GDM1 (cell line): ENCODE results near the gene OR10A2.
"Not testable (repeated sequence)": the region's sequence is repeated elsewhere in the genome, so short reads cannot be mapped to it uniquely, and the experiment has no call there.

Source experiments
- DNase-seq: peaks from one replicate; lab custom pipeline; 2025; lab: John Stamatoyannopoulos, UW

Gene OR10A2, protein sequence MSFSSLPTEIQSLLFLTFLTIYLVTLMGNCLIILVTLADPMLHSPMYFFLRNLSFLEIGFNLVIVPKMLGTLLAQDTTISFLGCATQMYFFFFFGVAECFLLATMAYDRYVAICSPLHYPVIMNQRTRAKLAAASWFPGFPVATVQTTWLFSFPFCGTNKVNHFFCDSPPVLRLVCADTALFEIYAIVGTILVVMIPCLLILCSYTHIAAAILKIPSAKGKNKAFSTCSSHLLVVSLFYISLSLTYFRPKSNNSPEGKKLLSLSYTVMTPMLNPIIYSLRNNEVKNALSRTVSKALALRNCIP

DNA sequence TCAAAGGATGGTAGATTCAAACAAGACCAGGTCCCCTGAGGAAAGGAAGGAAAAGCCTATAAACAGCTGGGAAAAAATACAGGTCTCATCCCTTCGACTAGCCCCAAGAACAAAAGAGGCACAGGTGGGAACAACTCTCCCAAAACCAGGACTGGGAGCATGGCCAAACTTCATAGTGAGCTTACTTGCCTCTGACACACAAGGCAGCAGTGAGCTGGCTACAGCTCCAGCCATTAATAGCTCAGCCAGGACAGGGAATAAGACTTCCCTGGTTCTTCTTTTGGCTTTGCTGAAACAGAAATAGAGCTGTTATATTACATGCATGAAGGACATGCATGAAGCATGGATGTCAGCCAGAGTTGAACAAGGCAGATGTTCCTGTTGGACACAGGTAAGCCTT lies at the start of gene OR10A2:
Gene OR10A2, plus strand, starts transcription at position 97 of the 400 bp plus-strand sequence. CDS start 6,698 bp downstream, outside the sequence.
- no peak for DNase-seq

DNA sequence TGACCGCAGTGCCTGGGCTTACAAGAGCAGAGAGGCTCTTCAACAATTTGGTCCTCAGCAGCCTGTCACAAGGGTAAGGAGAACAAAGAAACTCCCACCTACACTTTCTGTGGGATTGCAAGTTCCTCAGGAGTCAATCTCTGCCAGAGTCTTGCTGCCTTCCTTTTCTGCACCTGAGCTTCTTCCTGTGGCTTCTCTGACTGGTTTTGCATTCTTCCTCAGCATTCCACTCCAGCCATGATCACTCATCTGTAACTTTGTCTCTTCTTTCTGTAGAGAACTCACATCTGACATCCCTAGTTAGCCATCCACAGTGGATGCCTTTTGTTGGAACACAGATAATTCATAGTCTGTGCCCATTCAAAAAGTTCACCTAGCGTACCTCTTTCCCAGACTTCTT lies 49.2 kb upstream of the OR10A2 start:
- DNase-seq = no peak

DNA sequence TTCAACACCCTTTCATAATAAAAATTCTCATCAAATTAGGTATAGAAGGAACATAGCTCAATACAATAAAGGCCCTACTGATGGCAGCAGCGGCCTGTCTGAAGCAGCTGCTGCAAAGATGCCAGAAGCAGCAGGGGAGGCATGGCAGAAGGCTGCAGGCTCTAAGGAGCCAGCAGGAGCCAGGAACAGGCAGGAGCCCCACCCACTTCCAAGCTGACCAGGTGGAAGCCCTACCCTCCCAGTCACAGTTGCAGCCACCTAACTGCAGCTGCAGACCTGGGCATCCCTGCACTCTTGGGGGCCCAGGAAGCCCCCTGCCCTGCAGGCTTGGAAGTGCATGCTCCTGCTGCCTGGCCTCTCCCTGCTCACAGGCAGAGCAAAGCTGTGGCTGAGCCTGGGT lies 45.2 kb upstream of the OR10A2 start:
- DNase-seq = no peak

DNA sequence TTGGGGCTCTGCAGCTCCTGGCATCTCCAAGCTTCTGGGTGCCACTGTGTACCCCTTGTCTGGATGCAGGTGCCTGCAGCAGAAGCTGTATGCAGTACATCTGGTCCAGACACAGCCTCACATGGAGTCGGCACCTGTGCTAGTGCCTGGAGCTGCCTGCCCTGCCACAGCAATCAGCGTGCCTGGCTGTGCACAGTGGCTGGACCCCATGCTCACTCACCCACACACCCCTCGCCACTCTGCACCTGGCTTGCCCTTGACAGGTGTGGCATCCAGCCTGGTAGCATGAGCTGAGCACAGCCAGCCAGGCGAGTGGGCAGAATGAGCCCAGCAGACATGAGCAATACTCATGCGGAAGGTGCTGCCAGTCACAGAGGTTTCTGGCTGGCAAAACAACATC lies 43.9 kb upstream of the OR10A2 start:
- no peak for DNase-seq

DNA sequence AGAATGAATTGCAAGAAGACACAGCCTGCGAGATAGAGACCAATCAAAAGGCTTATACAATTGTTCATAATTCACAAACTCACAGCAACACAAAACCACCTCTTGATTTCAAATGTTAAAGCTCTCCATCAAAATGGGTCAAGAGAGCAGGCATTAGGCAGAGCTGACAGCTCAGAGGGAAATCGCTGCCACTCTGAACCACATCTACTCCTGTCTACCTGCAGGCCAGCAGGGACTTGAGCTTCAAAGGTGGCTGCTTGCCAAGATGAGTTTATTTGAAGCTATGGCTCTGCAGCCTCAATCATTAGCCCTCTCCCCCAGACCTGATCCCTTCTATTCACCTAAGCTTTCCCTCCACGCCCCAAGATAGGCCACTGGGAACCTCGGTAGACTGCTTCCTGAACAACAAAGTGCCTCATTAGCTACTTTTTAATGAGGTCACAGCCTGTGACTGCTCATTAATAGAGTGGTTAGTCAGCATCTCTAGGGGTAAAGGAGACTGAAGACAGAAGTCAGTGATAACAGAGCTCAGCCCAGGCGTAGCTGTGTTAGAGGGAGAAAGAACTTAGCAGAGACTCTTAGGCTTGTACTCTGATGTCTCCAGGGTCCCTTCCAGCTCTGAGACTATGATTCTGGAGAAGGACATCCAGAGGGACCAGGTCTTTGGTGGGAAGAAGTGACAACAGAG lies 38.6 kb upstream of the OR10A2 start:
- DNase-seq = no peak

DNA sequence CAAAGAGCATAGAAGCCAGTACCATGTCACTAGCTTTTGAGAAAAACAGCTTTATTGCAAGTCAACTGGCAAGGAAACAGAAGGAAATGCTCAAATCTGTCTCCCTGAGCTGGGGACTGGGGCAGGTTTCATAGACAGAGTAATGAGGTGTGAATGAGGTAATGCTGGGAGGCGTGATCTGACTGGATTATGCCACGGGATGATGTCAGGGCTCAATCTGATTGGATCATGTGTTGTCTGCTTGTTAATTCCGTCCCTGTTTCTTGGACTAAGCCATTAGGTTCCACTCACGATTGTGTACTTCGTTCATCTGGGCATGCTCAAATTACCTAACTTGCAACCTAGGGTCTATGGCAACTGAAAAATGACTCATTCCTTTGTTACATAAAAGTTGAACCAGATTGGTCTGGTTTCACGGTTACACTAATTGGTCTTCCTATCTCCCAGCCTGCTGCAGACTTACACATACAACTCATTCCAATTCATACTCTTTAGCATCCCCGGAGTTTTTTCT lies 37.6 kb upstream of the OR10A2 start:
- DNase-seq = no peak

DNA sequence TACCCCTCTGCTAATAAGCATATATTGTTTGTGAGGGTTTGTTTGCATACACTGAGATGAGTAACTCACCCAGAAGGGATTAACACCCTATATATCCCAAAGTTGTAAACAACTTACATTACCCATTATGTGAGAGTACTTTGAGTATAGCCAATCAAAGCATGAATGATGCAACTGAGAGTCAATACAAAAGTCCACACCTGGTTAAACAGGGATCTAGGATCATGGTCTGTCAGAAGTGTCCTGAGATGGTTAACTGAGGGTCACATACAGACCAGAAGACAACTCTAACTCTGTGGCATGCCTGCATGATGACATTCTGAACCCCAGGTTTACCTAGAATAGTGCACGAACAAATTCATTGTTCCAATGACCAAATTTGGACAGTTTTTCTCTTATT lies 34.8 kb upstream of the OR10A2 start:
- no peak for DNase-seq

DNA sequence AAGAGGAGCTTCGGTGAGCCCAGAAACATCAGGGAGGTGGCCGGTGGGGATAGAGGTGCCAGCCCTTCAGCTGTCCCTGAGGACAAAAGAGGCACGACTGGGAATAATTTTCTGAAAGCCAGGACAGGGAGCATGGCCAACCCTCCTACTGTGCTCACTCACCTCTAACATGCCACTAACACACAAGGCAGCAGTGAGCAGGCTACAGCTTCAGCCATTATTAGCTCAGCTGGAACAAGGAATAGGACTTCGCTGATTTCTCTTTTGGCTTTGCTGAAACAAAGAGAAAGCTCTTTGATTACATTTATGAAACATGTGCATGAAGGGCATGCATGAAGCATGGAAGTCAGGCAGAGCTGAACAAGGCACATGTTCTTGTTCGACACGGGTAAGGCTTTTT lies 29.5 kb upstream of the OR10A2 start:
- no peak for DNase-seq

DNA sequence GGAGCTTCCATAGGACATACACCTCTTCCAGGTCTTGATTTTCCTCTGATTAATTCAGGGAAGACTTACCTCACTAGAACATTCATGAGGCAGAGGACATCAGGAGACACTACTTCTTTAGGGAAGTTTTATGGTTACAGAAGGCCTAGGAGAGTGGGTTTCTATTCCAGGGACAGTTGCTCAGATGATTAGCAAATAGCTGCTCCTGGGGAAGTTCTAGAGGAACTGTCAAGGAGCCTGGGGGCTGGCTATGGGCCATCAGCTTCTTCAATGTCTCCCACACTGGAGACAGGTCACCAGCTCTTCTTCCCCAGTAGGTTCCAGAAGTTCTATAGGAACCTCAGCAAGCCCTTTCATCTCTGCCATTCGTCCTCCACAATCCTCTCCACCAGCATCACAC lies 28.8 kb upstream of the OR10A2 start:
- DNase-seq = no peak

DNA sequence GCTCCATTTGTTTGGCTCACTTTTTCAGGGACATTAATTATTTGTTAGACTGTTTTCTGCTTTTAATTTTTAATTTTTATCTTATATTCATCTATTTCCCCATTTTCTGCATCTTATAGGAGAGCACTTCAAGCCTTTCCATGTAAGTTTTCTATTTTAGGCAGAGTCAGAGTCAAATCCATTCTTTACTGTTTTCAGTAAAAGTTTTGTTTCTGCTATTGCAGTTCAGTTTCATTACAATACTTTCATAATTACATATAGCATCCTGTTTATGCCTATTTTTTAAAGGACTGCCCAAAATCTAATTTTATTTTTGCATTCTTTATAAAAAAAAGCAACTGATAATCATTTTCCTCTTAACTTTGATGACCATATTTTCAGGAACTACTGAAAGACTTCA lies 21.2 kb upstream of the OR10A2 start:
- DNase-seq = no peak

DNA sequence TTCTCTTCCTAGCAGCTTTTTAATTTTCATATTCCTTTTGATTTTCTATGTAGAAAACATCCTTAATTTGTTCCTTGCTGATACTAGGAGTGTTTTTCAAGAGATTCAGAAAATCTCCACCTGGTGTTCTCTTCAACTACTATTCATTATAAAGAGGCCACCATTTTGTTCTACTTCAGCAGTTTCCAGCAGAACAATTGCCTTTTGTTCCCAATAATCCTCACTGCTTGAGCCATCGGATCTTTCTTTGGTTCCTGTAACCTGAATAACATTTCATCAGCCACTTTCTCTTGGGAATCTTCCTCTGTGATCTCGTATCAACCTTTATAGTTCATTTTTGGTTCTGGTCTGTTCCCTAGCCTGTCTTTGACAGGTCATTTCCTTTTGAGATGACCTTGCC lies 19.2 kb upstream of the OR10A2 start:
- no peak for DNase-seq

DNA sequence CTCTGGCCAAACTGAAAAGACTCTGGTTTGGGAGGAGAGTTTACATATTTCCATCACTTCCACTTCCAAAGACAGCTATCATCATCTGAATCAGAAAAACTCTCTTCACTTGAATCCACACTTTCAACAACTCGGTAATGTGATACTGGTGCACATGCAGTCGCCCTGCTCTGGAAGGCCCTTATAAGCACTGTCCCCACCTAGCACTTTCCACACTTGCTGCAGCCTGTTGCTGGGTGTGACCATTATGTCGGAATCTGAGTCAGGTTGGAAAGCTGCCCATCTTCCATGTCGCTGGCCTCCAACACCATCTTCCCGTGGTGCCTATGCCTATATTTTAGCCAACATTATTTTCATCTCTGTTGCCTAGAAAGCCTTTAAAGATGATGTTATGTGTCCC lies 18.5 kb upstream of the OR10A2 start:
- no peak for DNase-seq

DNA sequence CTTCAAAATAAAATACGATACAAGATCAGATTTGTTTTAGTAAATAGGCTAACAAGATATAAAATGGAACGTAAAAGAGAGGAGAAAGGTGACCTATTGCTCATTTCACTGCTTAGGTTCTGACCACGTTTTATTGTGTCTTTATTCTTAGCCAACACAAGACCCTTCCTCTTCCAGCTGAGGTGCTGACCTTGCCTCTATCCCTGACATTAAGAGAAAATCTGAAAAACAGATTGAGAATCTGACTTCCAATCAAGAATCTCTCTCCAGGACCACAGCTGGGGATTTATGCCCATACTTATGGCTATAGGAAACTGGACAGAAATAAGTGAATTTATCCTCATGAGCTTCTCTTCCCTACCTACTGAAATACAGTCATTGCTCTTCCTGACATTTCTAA lies 17.5 kb upstream of the OR10A2 start, which contains the start of gene OR10A5:
Gene OR10A5, plus strand, starts transcription at position 301 of the 400 bp plus-strand sequence. Its CDS starts 0 bp downstream, at position 301.
- no peak for DNase-seq

DNA sequence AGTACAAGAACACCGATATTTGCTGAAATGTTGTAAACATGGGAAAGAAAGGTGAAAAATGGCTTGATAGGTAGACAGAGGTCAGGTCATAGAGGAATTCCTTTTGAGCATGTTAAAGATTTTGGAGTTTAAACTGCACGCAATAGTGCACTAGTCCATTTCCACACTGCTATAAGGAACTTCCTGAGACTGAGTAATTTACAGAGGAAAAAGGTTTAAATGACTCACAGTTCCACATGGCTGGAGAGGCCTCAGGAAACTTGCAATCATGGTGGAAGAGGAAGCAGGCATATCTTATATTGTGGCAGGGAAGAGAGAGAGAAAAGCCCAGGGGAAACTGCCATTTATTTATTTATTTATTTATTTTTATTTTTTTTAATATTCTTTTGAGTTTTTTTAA lies 12.3 kb upstream of the OR10A2 start:
- no peak for DNase-seq

DNA sequence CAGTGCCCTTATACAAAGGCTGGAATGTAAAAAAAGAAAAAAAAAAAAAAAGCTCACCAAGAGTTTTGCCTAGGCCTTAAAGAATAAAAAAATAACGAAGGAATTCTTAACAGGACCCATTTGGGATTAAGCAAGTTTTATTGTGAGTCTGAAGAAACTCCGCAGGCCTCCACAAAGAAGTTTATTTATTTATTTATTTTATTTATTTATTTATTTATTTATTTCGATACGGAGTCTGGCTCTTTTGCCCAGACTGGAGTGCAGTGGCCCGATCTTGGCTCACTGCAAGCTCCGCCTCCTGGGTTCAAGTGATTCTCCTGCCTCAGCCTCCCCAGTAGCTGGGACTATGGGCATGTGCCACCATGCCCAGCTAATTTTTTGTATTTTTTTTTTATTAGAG lies 8.1 kb upstream of the OR10A2 start:
- DNase-seq = not testable (repeated sequence)

DNA sequence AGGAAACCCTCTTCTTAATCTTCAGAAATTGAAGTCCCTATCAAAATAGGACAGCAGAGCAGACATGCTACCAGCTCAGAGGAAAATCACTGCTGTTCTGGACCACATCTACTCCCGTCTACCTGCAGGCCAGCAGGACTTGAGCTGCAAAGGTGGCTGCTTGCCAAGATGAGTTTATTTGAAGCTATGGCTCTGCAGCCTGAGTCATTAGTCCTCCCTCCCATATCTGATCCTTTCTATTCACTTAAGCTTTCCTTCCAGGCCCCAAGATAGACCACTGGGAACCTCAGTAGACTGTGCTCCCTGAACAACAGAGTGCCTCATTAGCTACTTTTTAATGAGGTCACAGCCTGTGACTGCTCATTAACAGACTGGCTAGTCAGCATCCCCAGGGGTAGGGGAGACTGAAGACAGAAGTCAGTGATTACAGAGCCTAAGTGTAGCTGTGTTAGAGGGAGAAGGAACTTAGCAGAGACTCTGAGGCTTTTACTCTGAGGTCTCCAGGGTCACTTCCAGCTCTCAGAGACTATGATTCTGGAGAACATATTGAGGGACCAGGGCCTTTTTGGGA lies 6.8 kb upstream of the OR10A2 start:
- no peak for DNase-seq

DNA sequence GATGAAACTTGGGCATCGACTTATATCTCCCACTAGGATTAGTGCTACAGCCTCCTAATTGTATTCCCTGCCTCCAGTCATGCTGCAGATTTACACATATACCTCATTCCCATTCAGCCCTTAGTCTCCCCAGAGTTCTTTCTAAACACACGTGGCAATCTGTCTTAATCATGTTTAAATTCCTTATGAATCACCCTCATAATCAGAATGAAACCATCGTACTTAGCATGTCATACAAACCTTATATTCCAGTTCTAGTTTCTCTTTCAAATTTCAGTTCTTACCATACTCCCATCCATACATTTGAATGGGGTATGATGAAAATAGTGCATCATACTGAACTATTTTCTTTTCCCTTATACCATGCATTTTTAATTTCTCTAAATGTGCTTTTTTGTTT lies 6.0 kb upstream of the OR10A2 start:
- no peak for DNase-seq

DNA sequence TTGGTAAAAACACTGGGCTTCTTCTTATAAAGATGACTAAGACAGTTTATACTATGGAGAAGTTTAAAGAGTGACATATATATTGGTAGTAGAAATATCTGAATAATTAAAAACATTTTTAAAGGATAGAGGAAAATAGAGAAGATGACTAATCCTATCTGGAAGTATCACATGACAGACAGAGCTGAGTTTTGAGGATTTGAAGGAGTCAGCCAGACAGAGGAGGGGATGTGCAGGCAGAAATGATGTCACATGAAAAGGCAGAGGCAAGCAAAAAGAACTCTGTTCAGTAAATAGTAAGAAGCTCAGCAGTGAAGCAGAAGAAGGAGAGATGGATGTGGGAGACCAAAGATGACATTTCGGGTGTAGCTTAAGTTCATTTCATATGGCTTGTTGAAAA lies 1.6 kb downstream of the OR10A2 start:
- DNase-seq = no peak

DNA sequence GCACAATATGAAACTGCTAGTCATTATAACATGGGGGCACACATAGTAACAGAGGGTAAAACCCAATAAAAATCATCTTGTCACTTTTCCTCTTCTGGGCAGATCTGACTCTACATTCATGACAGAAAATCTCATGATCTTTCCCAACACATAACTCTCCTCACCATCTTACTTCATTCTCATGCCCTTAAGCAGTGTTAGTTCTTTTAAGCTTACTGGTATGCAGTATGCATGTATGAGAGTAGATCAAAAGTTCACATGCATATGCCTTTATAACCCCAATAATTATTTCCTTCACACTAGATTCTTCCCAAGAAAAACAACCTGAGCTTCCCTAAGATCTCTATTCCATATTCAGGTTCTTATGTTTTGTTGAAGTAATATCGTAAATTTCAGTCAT lies 8.4 kb downstream of the OR10A2 start:
- DNase-seq = no peak

DNA sequence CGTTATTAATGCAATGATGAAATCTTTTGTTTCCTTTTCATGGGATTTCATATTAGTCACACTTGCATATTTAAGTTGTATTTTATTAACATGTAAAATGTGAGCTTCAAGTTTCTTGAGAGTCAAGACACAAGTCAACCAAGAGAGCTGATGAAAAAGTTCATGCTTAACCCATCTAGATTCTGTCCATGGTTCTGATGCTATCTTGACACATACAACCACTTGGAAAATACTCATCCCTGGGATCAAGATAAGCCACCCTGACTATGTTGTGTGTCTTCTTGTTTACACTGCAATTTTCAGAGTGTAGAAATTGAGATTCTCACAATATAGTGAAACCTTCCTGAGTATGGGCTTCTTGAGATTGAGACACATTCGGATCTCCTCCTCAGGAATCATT lies 12.9 kb downstream of the OR10A2 start:
- DNase-seq = no peak

DNA sequence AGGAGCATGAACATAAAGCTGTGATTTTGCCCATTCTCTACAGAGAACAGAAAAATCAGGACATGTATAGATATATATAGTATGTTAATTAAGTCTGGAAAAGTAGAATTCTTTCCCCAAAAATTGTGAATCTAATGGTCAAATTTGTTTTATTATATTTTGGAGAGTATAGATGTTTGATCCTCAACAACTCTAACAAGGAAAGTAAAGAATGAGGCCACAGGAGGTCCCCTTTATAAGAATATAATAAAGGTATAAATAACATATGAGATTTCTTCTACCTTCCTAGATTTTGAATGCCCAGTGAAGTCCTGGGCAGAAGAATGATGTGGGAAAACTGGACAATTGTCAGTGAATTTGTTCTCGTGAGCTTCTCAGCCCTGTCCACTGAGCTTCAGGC lies 13.5 kb downstream of the OR10A2 start, which contains the start of gene OR10A4:
Gene OR10A4, plus strand, starts transcription at position 301 of the 400 bp plus-strand sequence. Its CDS starts 23 bp downstream, at position 324.
- DNase-seq = no peak

DNA sequence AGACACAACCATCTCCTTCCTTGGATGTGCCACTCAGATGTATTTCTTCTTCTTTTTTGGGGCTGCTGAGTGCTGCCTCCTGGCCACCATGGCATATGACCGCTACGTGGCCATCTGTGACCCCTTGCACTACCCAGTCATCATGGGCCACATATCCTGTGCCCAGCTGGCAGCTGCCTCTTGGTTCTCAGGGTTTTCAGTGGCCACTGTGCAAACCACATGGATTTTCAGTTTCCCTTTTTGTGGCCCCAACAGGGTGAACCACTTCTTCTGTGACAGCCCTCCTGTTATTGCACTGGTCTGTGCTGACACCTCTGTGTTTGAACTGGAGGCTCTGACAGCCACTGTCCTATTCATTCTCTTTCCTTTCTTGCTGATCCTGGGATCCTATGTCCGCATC lies 14.1 kb downstream of the OR10A2 start:
- no peak for DNase-seq

DNA sequence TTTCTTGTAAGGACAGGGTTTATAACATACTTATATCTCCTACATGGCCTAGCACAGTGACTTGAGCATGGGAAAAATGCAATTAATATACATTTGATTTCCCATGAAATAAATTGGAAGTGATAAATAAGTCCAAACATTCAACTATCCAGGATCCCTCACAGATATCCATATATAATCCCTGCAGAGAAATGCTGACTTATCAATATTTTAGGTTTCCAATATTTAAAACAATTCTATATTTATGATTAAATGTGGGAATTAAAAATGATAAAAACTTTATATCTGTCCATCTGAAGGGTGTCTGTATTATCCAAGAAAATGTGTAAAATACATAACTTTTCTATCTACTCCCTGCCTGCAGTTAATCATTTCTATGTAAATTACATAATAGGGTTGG lies 19.9 kb downstream of the OR10A2 start:
- no peak for DNase-seq
